HepG2 (cell line): ENCODE measurements around the gene ESRP2. TPM values are rescaled to one million over a fixed set of nuclear protein-coding genes. Genes with fewer than 3 reads are reported as not detected.

ENCODE experiments used
- ATAD3A ChIP-seq: sonication (generic); formaldehyde crosslinking; IDR thresholded peaks from 2 replicates; pipeline ENCODE4 v1.4.0; 2020; ENCODE audit warnings: missing genetic modification reagents
- BRCA1 ChIP-seq: sonication (generic); formaldehyde crosslinking; IDR thresholded peaks from 2 replicates; pipeline ENCODE4 v1.4.0; 2020; ENCODE audit warnings: missing genetic modification reagents
- ELK4 ChIP-seq: sonication (generic); formaldehyde crosslinking; IDR thresholded peaks from 2 replicates; pipeline ENCODE4 v1.9.0; 2021; ENCODE audit warnings: missing genetic modification reagents, borderline replicate concordance
- HNRNPUL1 ChIP-seq: fragments of 200-400 bp; formaldehyde crosslinking; IDR thresholded peaks from 2 replicates; pipeline ENCODE4 v1.6.1; 2017; ENCODE audit warnings: low read depth, mild to moderate bottlenecking, low read length, moderate library complexity
- KMT2A ChIP-seq: sonication (generic); formaldehyde crosslinking; IDR thresholded peaks from 2 replicates; pipeline ENCODE4 v1.4.0; 2020; ENCODE audit warnings: missing genetic modification reagents
- NFKBIZ ChIP-seq: IDR thresholded peaks from 2 replicates; pipeline ENCODE4 v1.6.1; 2018; ENCODE audit warnings: missing genetic modification reagents, missing compliant biosample characterization
- PCBP1 ChIP-seq: fragments of 200-400 bp; formaldehyde crosslinking; IDR thresholded peaks from 2 replicates; pipeline ENCODE4 v1.6.1; 2017; ENCODE audit warnings: mild to moderate bottlenecking, low read depth, low read length, borderline replicate concordance
- POLR2G ChIP-seq: fragments of 200-400 bp; formaldehyde crosslinking; IDR thresholded peaks from 2 replicates; pipeline ENCODE4 v1.6.1; 2018; ENCODE audit warnings: mild to moderate bottlenecking, low read depth, low read length, moderate library complexity
- RAD21 ChIP-seq: fragments of 450-650 bp; formaldehyde crosslinking; IDR thresholded peaks from 2 replicates; pipeline ENCODE4 v1.5.0; 2020; ENCODE audit warnings: mild to moderate bottlenecking
- RBAK ChIP-seq: sonication (generic); formaldehyde crosslinking; IDR thresholded peaks from 2 replicates; pipeline ENCODE4 v1.5.1; 2020; ENCODE audit warnings: mild to moderate bottlenecking, missing genetic modification reagents
- RFX1 ChIP-seq: fragments of 450-650 bp; IDR thresholded peaks from 2 replicates; pipeline ENCODE4 v1.6.1; 2017
- RXRB ChIP-seq: IDR thresholded peaks from 2 replicates; pipeline ENCODE4 v1.6.1; 2016; ENCODE audit warnings: borderline replicate concordance, missing genetic modification reagents, missing compliant biosample characterization
- SP4 ChIP-seq: sonication (generic); formaldehyde crosslinking; IDR thresholded peaks from 2 replicates; pipeline ENCODE4 v1.8.1; 2023; ENCODE audit warnings: mild to moderate bottlenecking, missing genetic modification reagents
- TBX2 ChIP-seq: sonication (generic); formaldehyde crosslinking; IDR thresholded peaks from 2 replicates; pipeline ENCODE4 v1.5.0; 2020; ENCODE audit warnings: missing genetic modification reagents, mild to moderate bottlenecking, borderline replicate concordance
- TEAD2 ChIP-seq: sonication (generic); formaldehyde crosslinking; IDR thresholded peaks from 2 replicates; pipeline ENCODE4 v1.9.0; 2021; ENCODE audit warnings: missing genetic modification reagents
- THAP11 ChIP-seq: IDR thresholded peaks from 2 replicates; pipeline ENCODE4 v1.6.1; 2016; ENCODE audit warnings: missing biosample characterization, missing genetic modification reagents
- ZBTB14 ChIP-seq: sonication (generic); formaldehyde crosslinking; IDR thresholded peaks from 2 replicates; pipeline ENCODE4 v1.4.0; 2020; ENCODE audit warnings: missing genetic modification reagents
- ZFP90 ChIP-seq: sonication (generic); formaldehyde crosslinking; IDR thresholded peaks from 2 replicates; pipeline ENCODE4 v1.8.0; 2022; ENCODE audit warnings: missing genetic modification reagents, mild to moderate bottlenecking, inconsistent platforms, borderline replicate concordance
- ZHX2 ChIP-seq, 2 experiments: sonication (generic) in 1 of 2; formaldehyde crosslinking in 1 of 2; IDR thresholded peaks; 2 replicates each; pipeline versions ENCODE4 v1.6.1 to v1.9.0; 2014 to 2022; ENCODE audit warnings: antibody characterized with exemption in 1 of 2, borderline replicate concordance in 1 of 2, inconsistent platforms in 1 of 2, low read depth in 1 of 2, missing genetic modification reagents in 1 of 2
- ZNF205 ChIP-seq: IDR thresholded peaks from 2 replicates; pipeline ENCODE4 v1.6.1; 2018; ENCODE audit warnings: missing biosample characterization, missing genetic modification reagents
- ZNF24 ChIP-seq: fragments of 450-650 bp; IDR thresholded peaks from 2 replicates; pipeline ENCODE4 v1.6.1; 2017; ENCODE audit warnings: antibody characterized with exemption, mild to moderate bottlenecking
- ZNF850 ChIP-seq: sonication (generic); formaldehyde crosslinking; conservative IDR thresholded peaks from 2 replicates; pipeline ENCODE4 v1.9.0; 2021; ENCODE audit warnings: mild to moderate bottlenecking, missing genetic modification reagents
- polyA plus RNA-seq, 8 experiments: library from polyadenylated mRNA; depleted of rRNA in 3 of 8; stranded (reverse) in 7 of 8; unstranded in 1 of 8; fragments of >200 nt; fragmentation: Illumina TruSeq in 4 of 8; extraction: Trizol in 4 of 8; gene quantifications; 2 replicates each; pipeline versions ENCODE4 v1.2.1 to v1.2.3, GENCODE V29; 2011 to 2016; ENCODE audit warnings: low read depth in 4 of 8, missing spikeins in 1 of 8, mixed read lengths in 1 of 8; ENCODE audit not compliant: insufficient read depth in 1 of 8
- total RNA-seq, 5 experiments: library from RNA; depleted of rRNA; stranded (reverse); fragments of >200 nt; fragmentation: Illumina TruSeq; extraction: Trizol; gene quantifications; 2 replicates each; pipeline ENCODE4 v1.2.3, GENCODE V29; 2016; ENCODE audit warnings: low read depth in 1 of 5
- TF ChIP-seq, protein P1 (sequence below): sonication (generic); formaldehyde crosslinking; IDR thresholded peaks from 2 replicates; pipeline ENCODE4 v1.8.1; 2022; ENCODE audit warnings: mild to moderate bottlenecking, missing genetic modification reagents

Gene ESRP2
- total and polyA plus RNA-seq, 2 of the 13 experiments (the other 11 are each of a cell fraction or from before 2014, with no cell fraction given), result 21.1 to 32.4 TPM

DNA sequence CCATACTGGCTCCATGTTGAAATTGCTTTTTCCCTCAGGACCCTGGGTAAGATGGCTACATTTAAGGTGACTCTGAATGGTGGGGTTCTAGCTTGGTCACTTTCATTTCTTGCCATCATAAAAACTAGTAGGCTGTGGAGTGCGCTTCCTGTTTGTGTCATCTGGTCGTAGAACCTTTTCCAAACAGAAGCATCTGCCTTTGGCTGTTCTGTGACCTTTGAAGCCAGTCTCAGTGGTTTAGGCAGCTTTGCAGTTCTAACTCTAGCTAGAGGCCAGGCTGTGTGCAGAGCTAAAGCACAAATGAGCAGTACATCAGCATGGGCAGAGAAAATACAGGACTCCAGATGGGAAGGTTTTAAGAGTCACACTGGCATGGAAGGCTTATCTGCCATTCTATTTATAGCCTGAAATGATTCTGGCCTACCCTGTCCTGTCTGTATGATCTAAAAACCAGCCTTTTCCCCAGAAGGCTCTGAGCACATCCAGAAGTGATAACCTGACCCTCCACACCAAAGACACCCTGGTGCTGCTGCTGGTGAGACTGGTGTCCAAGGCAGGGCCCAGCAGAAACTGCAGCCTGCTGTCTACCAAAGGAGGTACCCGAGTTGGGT is 8.6 kb downstream of the ESRP2 start (continued):
- TF ChIP-seq RXRB (CRISPR knock-in tag), result no peak
- no peak for TF ChIP-seq ZNF205 (CRISPR knock-in tag)
- TF ChIP-seq HNRNPUL1, result no peak
- no peak for TF ChIP-seq PCBP1
- no peak for TF ChIP-seq TEAD2
- TF ChIP-seq NFKBIZ (CRISPR knock-in tag), result no peak
- no peak for TF ChIP-seq ZNF850 (CRISPR knock-in tag)
- TF ChIP-seq ELK4 (CRISPR knock-in tag), result no peak
- 0 out of 2 replicates have a peak, but pooled peaks have one; percentile 19 for TF ChIP-seq SP4 (CRISPR knock-in tag)
- TF ChIP-seq KMT2A (CRISPR knock-in tag), result no peak
- TF ChIP-seq BRCA1, result no peak
- no peak for TF ChIP-seq ATAD3A (CRISPR knock-in tag)
- no peak for TF ChIP-seq ZFP90
- no peak for TF ChIP-seq RFX1
- TF ChIP-seq RAD21 (CRISPR knock-in tag), result no peak
- peak; percentile 31; the same call in 1 of the 2 replicates for TF ChIP-seq POLR2G
- no peak for TF ChIP-seq ZHX2 (IDR thresholded peaks at IDR 0.05; ENCODE audit: low read depth)
- TF ChIP-seq ZHX2 (CRISPR knock-in tag; IDR thresholded peaks at IDR 0.05; ENCODE audit: borderline replicate concordance), result no peak
- no peak for TF ChIP-seq ZBTB14 (CRISPR knock-in tag)
- TF ChIP-seq ZNF24, result no peak
- no peak for TF ChIP-seq THAP11 (CRISPR knock-in tag)
- no peak for TF ChIP-seq RBAK
- TF ChIP-seq TBX2 (CRISPR knock-in tag), result no peak
- TF ChIP-seq, protein P1, sequence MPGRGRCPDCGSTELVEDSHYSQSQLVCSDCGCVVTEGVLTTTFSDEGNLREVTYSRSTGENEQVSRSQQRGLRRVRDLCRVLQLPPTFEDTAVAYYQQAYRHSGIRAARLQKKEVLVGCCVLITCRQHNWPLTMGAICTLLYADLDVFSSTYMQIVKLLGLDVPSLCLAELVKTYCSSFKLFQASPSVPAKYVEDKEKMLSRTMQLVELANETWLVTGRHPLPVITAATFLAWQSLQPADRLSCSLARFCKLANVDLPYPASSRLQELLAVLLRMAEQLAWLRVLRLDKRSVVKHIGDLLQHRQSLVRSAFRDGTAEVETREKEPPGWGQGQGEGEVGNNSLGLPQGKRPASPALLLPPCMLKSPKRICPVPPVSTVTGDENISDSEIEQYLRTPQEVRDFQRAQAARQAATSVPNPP (CRISPR knock-in tag), result no peak
